ENCODE measurements around the gene CUTA. TPM values are rescaled to one million over a fixed set of nuclear protein-coding genes. Genes with fewer than 3 reads are reported as not detected.

CUTA gene
- total RNA-seq = 100 to 1,000 TPM; 176 to 185 TPM
- 196 TPM for polyA plus RNA-seq (2013, experiment 1 of 2)
- 190 TPM for polyA plus RNA-seq (2013, experiment 2 of 2)
- total RNA-seq = 25.8 to 112 (median 50.7) reads per million in 172 experiments

GRCh38 chr6:33417903-33418689 lies at the start of gene CUTA:
Gene CUTA, minus strand, starts transcription at chr6:33418107. Its CDS starts 107 bp downstream, at chr6:33418000.
- peak within 1 kb of the TSS; percentile 98 for H3K27ac Mint-ChIP-seq
- H3K27me3 ChIP-seq (ENCODE audit: control insufficient read depth in 1 of 2, insufficient read depth in 2 of 2, low read length in 2 of 2) = no peaks in the 10 kb centered on the region
- DNase-seq (peak; percentile 97 to 100 (median 98)), ATAC-seq (ENCODE audit: poor library complexity) (peak; percentile 85)
- peaks cover 51% of the 10 kb centered on the region for H3K36me3 Mint-ChIP-seq (ENCODE audit: low read depth)
- H3K27me3 Mint-ChIP-seq = no peaks in the 10 kb centered on the region
- H3K36me3 ChIP-seq (ENCODE audit: insufficient read depth, low read length) = peaks cover 32% of the 10 kb centered on the region
- TF ChIP-seq CTCF (IDR thresholded peaks at IDR 0.05) = peak; percentile 30
- peak within 1 kb of the TSS; percentile 82 for H3K4me3 ChIP-seq (ENCODE audit: low read length)
- H3K9me3 ChIP-seq (ENCODE audit: control insufficient read depth in 1 of 2, insufficient read depth in 1 of 2, low read length in 2 of 2) = no peaks in the 10 kb centered on the region
- H3K9me3 Mint-ChIP-seq = no peaks in the 10 kb centered on the region
- peak within 1 kb of the TSS; percentile 97 to 99 for H3K27ac ChIP-seq (ENCODE audit: low read depth in 1 of 2, low read length in 2 of 2)
- H3K4me1 Mint-ChIP-seq (ENCODE audit: low read depth) = peaks cover 79% of the 10 kb centered on the region
- CTCF ChIA-PET = interaction anchor here (0.6 to 3.2 kb wide), 5 partner anchors 8 to 427 kb away, joined by 3 to 9 read pairs (median 4); partner anchors contain the start of genes B3GALT4 and UQCC2
- H3K4me1 ChIP-seq (ENCODE audit: insufficient read depth, low read length) = peaks cover 77% of the 10 kb centered on the region
- peak within 1 kb of the TSS; percentile 92 for H3K4me3 Mint-ChIP-seq
- intact Hi-C loops (cut with DNase I, micrococcal nuclease) = loop anchor here (1.0 to 5.0 kb wide), 6 partner anchors 8 to 106 kb away; partner anchors contain the start of genes TAPBP (in 1 of the 2) and ZBTB9 (in 1 of the 2)
- POLR2A ChIA-PET = interaction anchor here (0.8 to 4.8 kb wide), 18 partner anchors 8 to 1446 kb away, joined by 3 to 60 read pairs (median 10); partner anchors contain the start of genes B3GALT4, HLA-DPA1, PFDN6 and PHF1

- no peaks in the 10 kb centered on the region for H3K9me3 ChIP-seq (ENCODE audit: control insufficient read depth in 1 of 2, insufficient read depth in 1 of 2, low read length in 2 of 2)
- no peak overlapping the region for H3K4me3 ChIP-seq (ENCODE audit: low read length)
- POLR2A ChIA-PET = interaction anchor here (0.9 to 1.4 kb wide), 2 partner anchors 13 to 37 kb away, joined by 3 to 5 read pairs; partner anchors contain the start of gene ZBTB9
- no peak overlapping the region for H3K4me3 Mint-ChIP-seq
- H3K4me1 ChIP-seq (ENCODE audit: insufficient read depth, low read length) = no peaks in the 10 kb centered on the region
- no peaks in the 10 kb centered on the region for H3K36me3 Mint-ChIP-seq (ENCODE audit: low read depth)
- intact Hi-C loops (cut with DNase I, micrococcal nuclease) = no loop called here
- TF ChIP-seq CTCF (IDR thresholded peaks at IDR 0.05) = no peak
- no peak for ATAC-seq (ENCODE audit: poor library complexity)
- no peaks in the 10 kb centered on the region for H3K4me1 Mint-ChIP-seq (ENCODE audit: low read depth)
- H3K36me3 ChIP-seq (ENCODE audit: insufficient read depth, low read length) = no peaks in the 10 kb centered on the region
- CTCF ChIA-PET = no interaction called here
- DNase-seq = no peak
- H3K27ac Mint-ChIP-seq = no peak overlapping the region
- no peaks in the 10 kb centered on the region for H3K27me3 ChIP-seq (ENCODE audit: control insufficient read depth in 1 of 2, insufficient read depth in 2 of 2, low read length in 2 of 2)
- H3K27ac ChIP-seq (ENCODE audit: low read depth in 1 of 2, low read length in 2 of 2) = no peak overlapping the region
- no peaks in the 10 kb centered on the region for H3K27me3 Mint-ChIP-seq
- no peaks in the 10 kb centered on the region for H3K9me3 Mint-ChIP-seq
Observed at GRCh38 chr6:33467091-33467490, 49.2 kb upstream of the CUTA start.

- H3K27me3 Mint-ChIP-seq = no peaks in the 10 kb centered on the region
Observed at GRCh38 chr6:33466075-33466735, 48.3 kb upstream of the CUTA start.

More at GRCh38 chr6:33466075-33466735, 48.3 kb upstream of the CUTA start:
- no peak for TF ChIP-seq CTCF (IDR thresholded peaks at IDR 0.05)
- Histone ChIP-seq H3K36me3 (ENCODE audit: insufficient read depth, low read length) (no peaks in the 10 kb centered on the region), H3K9me3 (ENCODE audit: control insufficient read depth in 1 of 2, insufficient read depth in 1 of 2, low read length in 2 of 2) (no peaks in the 10 kb centered on the region), H3K4me1 (ENCODE audit: insufficient read depth, low read length) (no peaks in the 10 kb centered on the region), H3K27ac (ENCODE audit: low read depth in 1 of 2, low read length in 2 of 2) (no peak overlapping the region), H3K27me3 (ENCODE audit: control insufficient read depth in 1 of 2, insufficient read depth in 2 of 2, low read length in 2 of 2) (no peaks in the 10 kb centered on the region), H3K4me3 (ENCODE audit: low read length) (no peak overlapping the region)
- ATAC-seq (ENCODE audit: poor library complexity) (no peak), DNase-seq (no peak)
- POLR2A ChIA-PET = no interaction called here
- H3K36me3 Mint-ChIP-seq (ENCODE audit: low read depth) = no peaks in the 10 kb centered on the region
- CTCF ChIA-PET = no interaction called here
- no peak overlapping the region for H3K27ac Mint-ChIP-seq
- no peak overlapping the region for H3K4me3 Mint-ChIP-seq
- H3K4me1 Mint-ChIP-seq (ENCODE audit: low read depth) = no peaks in the 10 kb centered on the region
- intact Hi-C loops (cut with DNase I, micrococcal nuclease) = no loop called here
- no peaks in the 10 kb centered on the region for H3K9me3 Mint-ChIP-seq
